ENCODE measurements around the gene CBR4. TPM values are rescaled to one million over a fixed set of nuclear protein-coding genes. Genes with fewer than 3 reads are reported as not detected.
A peak's percentile ranks its signal among the peaks of the same experiment; 100 is the strongest.

Gene CBR4
- total RNA-seq, 1 experiment from 2014 or later = 17.7 TPM

DNA sequence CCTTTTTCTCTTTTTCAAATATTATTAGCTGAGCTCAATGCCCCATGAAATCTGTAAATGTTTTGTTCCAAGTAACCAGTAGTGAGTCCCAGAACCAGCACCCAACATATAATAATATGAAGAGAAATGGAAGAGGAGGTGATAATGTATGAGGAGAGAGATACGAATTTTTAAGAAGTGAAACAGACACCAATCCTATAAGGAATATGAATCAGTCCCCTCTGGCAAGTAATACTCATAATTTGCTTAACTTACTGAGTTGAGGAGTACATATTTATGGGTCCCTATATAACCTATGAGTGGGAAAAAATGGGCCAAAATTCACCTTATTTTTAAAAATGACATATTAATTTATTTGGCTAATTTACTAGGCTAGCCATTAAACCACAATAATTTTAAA, 8.4 kb upstream of the CBR4 start:
- no peaks in the 10 kb centered on the region for H3K36me3 ChIP-seq
- no peak for DNase-seq
- no peaks in the 10 kb centered on the region for H3K27me3 ChIP-seq
- H3K9me3 ChIP-seq (replicated peaks) = no peaks in the 10 kb centered on the region
- H3K27ac ChIP-seq = no peak overlapping the region
- H3K4me1 ChIP-seq = no peaks in the 10 kb centered on the region
- H3K4me3 ChIP-seq = no peak overlapping the region

DNA sequence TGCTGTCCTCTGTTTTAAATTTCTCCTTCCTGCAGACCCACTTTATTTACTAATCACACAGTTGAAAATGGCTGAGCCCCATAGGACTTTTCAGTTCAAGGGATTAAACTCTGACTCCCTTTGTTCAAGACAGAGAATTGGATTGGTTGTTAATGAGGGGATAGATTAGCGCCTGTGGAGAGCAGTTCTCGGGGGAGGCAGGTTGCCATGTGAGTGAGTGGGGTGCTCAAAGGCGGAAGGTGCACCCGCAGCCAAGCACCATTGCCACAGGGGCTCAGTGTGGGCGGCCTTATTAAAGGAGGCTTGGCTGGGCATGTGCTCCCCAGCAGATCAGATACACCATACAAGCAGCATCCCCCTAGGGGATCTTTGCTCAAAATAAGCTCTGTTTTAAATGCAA, 7.9 kb upstream of the CBR4 start:
- H3K27me3 ChIP-seq = no peaks in the 10 kb centered on the region
- H3K36me3 ChIP-seq = no peaks in the 10 kb centered on the region
- H3K27ac ChIP-seq = no peak overlapping the region
- DNase-seq = no peak
- no peaks in the 10 kb centered on the region for H3K4me1 ChIP-seq
- H3K4me3 ChIP-seq = no peak overlapping the region
- H3K9me3 ChIP-seq (replicated peaks) = no peaks in the 10 kb centered on the region

DNA sequence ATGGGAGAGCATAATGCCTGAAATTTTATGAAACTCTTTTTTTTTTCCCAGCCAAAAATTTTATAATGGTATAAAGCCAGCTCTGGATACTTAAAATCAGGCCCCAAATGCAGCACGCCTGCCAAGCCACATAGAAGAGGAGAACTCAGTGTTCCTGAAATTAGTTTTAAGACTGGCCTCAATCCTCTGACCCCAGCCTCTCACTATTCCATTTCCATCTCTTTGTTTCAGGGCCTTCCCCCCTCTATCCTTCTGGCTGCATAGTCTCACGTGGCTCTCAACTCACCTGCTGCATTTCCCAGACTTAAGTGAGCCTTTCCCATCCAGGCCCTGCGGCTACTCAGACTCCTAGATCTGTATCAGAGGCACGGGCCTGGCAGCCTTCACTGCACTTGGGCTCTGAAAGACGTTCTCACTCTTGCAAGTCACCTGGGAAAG, 5.2 kb upstream of the CBR4 start:
- DNase-seq = no peak
- no peaks in the 10 kb centered on the region for H3K4me1 ChIP-seq
- no peak overlapping the region for H3K4me3 ChIP-seq
- no peaks in the 10 kb centered on the region for H3K9me3 ChIP-seq (replicated peaks)
- H3K27me3 ChIP-seq = no peaks in the 10 kb centered on the region
- H3K36me3 ChIP-seq = no peaks in the 10 kb centered on the region
- H3K27ac ChIP-seq = no peak overlapping the region

DNA sequence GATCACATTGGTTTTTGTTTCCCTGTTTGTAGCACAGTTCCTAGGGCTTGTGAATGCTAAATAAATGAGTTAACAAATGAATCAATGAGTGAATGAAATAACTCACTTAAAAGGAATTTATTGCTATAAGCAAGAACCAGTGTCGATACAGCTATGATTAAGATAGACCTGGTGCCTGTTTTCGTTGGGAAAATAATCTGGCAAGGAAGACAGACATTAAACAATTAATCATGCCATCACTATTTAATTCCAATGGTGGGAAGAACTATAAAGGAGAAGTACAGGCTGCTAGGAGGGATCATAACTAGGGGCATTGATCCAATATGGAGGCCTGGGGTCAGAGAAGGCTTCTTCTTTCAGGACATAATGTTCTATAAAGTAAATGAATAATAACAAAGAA, 4.5 kb upstream of the CBR4 start:
- Histone ChIP-seq H3K27ac (no peak overlapping the region), H3K4me3 (no peak overlapping the region), H3K4me1 (no peaks in the 10 kb centered on the region), H3K27me3 (no peaks in the 10 kb centered on the region), H3K9me3 (replicated peaks) (no peaks in the 10 kb centered on the region), H3K36me3 (no peaks in the 10 kb centered on the region)
- no peak for DNase-seq

DNA sequence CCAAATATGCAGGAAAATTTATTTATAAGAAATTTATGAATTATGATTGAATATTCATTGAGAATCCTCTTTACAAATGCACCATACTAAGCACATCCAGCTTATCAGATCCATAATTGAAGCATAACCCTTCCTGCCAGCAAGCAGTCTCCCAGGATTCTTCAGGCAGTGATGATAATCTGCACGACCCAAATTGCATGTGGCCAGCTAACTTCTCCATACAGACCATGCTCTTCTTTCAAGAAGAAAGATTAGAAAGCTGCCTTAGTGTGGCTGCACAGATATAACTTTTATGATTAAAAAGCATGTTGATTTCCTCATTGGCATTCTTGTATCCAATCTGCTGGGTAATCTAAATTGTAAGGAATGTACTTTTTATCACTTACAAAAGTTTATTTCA, 3.3 kb upstream of the CBR4 start:
- no peaks in the 10 kb centered on the region for H3K36me3 ChIP-seq
- DNase-seq = no peak
- H3K4me1 ChIP-seq = no peaks in the 10 kb centered on the region
- no peaks in the 10 kb centered on the region for H3K9me3 ChIP-seq (replicated peaks)
- H3K4me3 ChIP-seq = no peak overlapping the region
- no peaks in the 10 kb centered on the region for H3K27me3 ChIP-seq
- H3K27ac ChIP-seq = no peak overlapping the region

DNA sequence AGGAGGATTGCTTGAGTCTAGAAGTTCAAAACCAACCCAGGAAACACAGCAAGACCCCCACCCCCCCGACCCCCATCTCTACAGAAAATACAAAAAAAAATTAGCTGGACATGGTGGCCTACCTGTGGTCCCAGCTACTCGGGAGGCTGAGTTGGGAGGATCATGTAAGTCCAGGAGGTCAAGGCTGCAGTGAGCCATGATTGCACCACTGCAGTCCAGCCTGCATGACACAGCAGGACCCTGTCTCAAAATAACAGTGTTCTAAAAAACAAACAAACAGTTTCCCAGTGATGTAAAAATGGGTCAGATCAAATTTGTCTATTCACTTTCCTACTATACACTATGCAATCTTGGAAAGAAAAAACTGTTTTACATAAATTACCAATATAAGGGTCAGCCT, 2.0 kb upstream of the CBR4 start:
- Histone ChIP-seq H3K4me3 (no peak overlapping the region), H3K27ac (no peak overlapping the region), H3K36me3 (no peaks in the 10 kb centered on the region), H3K4me1 (no peaks in the 10 kb centered on the region), H3K9me3 (replicated peaks) (no peaks in the 10 kb centered on the region), H3K27me3 (no peaks in the 10 kb centered on the region)
- no peak for DNase-seq

DNA sequence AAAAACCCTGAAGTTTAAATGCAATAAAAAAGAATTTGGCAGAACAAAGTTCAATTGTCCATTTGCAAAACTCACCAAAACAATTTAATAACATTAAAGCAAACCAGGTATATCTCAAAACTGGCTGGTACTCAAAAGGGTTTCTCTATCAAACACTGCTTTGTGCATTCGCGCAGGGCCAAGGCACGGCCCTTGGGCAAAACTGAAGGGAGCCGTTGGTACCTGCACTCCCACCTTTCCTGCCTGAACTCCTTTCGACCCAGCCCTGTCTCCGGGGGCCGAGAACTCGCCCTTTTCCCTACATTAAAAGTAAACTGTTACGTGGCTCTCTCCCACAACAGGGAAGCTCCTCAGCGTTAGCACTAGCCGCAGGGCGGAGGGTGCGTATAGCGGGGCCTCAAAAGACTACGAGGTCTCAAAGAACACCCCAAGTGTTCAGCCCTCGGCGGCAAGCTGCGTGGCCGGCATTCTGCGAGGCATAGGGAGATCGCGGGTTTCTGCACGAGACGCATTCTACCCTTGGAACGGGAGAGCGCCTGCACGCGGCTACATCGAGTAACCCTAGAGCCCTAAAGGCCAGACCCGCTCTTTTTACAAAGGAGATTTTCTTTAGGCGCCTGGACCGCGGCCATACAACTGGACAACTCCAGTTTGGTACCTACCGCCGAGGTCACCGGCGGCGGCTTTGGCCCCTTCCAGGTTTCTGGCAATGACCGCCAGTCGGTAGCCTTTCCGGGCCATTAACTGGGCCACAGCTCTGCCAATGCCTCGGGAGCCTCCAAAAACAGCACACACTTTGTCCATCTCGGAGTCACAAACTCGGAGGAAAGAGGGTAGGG, 550 bp downstream of the CBR4 start:
- Histone ChIP-seq H3K4me1 (no peaks in the 10 kb centered on the region; the same call in 1 of the 2 replicates), H3K9me3 (replicated peaks) (no peaks in the 10 kb centered on the region), H3K27me3 (no peaks in the 10 kb centered on the region), H3K4me3 (peak overlapping the region; percentile 78), H3K27ac (peak overlapping the region; percentile 86), H3K36me3 (peaks cover under 1% of the 10 kb centered on the region)
- DNase-seq = peak; percentile 66 to 74

DNA sequence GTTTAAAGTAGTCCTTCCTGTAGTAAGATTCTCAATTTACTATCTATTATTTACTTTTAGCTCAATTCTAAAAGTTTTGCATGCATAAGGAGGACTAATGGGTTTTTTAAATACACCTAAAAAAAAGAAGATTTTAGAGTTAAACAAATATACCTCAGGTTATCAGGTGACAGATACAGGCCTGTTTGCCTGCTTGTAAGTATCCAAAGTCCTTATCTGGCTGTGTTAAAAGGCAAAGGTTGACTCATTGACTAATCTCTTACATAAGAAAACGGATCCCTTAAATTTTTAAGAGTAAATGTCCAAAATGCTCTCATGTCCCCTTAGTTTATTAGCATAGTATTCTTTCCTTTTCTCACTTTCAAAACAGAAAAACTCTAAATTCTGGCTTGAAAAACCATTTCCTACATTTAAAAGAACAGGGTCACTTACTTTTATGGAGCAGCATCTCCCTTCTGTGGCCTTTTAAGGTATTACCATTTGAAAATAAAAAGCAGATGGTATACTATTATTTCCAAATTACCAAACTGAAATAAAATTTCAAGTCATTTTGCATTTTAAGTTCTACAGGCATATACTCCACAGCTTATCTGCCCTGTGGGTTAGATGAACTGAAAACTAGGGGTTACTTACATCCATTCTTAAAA, 4.5 kb downstream of the CBR4 start:
- Histone ChIP-seq H3K4me3 (no peak overlapping the region), H3K4me1 (no peaks in the 10 kb centered on the region; the same call in 1 of the 2 replicates), H3K36me3 (peaks cover 13% of the 10 kb centered on the region), H3K27ac (no peak overlapping the region), H3K9me3 (replicated peaks) (no peaks in the 10 kb centered on the region), H3K27me3 (no peaks in the 10 kb centered on the region)
- peak in 1 of 2 experiments; percentile 19 for DNase-seq

DNA sequence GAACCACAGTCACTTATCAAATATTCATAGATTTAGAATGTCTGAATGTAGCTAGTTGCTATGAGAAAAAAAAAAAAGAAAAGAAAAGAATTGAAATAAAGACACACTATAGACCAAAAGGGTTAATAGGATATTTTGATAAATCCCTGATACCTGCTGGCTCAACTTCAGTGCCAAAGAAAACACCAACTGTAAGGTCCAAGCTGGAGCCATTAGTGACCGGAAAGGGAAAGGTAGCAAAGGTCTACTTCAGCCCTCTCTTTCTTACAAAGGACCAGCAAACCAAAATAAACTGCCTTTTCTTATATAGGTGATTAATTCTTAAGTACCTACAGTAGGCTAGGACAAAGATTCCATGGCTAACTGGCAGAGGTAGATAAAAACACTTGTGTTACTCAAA, 9.7 kb downstream of the CBR4 start:
- Histone ChIP-seq H3K27me3 (no peaks in the 10 kb centered on the region), H3K4me1 (peaks cover 7% of the 10 kb centered on the region; the same call in 1 of the 2 replicates), H3K27ac (no peak overlapping the region), H3K4me3 (no peak overlapping the region), H3K9me3 (replicated peaks) (no peaks in the 10 kb centered on the region), H3K36me3 (peaks cover 22% of the 10 kb centered on the region)
- DNase-seq = peak in 1 of 2 experiments; percentile 13

DNA sequence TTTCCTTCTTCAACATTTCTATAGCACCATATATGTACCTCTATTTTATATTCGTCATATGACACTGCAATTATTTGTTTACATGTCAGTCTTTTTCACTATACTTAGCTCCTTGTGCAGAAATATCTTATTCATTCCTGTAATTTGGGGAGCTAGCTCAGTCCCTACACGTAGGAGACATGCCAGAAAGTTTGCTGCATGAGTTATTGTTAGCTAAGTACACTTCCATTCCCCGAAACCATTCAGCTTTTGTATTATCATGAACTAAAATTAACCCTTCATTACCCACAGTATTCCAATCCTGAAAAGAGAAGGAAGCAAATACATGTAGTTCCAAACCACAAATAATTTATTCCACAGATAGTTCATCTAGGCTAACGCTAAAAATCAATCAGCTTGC, 10.2 kb downstream of the CBR4 start:
- no peak overlapping the region for H3K4me3 ChIP-seq
- H3K9me3 ChIP-seq (replicated peaks) = no peaks in the 10 kb centered on the region
- peaks cover 22% of the 10 kb centered on the region for H3K36me3 ChIP-seq
- peak in 1 of 2 experiments; percentile 13 for DNase-seq
- H3K27ac ChIP-seq = no peak overlapping the region
- H3K4me1 ChIP-seq = peaks cover 9% of the 10 kb centered on the region
- no peaks in the 10 kb centered on the region for H3K27me3 ChIP-seq

DNA sequence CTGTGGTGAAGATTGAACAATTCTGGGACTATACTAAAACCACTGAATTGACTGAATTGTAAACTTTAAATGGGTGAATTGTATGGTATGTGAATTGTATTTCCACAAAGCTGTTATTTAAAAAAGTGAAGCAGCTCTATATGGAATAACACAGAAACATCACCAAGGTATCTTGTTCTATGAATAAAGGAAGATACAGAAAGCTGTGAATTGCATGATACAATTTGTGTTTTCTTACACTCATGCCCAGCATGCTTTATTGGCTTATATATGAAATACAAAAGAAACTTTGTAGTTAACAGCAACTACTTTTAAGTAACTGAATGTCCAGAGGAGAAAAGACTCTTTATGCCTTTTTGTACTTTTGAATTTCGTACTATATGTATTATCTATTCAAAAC, 11.5 kb downstream of the CBR4 start:
- Histone ChIP-seq H3K4me1 (peaks cover 19% of the 10 kb centered on the region), H3K27ac (no peak overlapping the region), H3K4me3 (no peak overlapping the region), H3K9me3 (replicated peaks) (no peaks in the 10 kb centered on the region), H3K27me3 (no peaks in the 10 kb centered on the region), H3K36me3 (peaks cover 16% of the 10 kb centered on the region; the same call in 1 of the 2 replicates)
- no peak for DNase-seq

DNA sequence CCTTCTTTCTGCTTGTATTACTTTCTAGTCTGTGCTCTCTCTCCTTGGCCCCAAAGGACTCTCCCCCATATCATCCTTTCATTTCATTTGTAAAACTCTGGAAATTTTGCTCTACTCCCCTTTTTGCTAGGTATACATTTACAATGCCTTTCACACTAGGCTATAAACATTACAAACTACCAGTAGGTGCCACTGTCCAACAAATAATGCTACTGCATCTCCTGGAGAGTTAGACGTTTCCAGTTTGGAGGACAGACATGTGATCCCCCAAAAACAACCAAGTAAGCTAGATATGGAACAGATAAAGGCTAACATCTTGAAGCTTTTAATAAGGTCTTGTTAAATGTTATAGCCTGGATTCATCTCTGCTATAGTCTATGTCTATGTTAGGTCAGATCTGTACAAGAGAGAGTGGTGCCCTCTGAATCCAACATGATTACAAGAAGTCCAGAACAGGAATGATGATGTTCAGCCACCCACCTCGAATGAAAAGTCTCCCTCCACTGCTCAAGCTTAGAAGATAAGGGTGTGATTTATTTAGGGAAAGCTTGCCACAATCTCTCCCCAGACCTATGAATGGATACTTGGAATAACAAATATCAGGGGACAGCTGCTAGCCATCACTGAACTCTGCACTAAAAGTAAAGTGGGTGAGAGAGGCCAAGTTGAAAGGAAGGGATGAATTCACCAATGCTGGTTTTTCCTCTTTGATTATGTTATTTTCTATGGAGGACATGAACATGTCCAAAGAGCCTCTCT, 14.3 kb downstream of the CBR4 start:
- Histone ChIP-seq H3K4me1 (peaks cover 31% of the 10 kb centered on the region), H3K36me3 (peaks cover 8% of the 10 kb centered on the region; the same call in 1 of the 2 replicates), H3K9me3 (replicated peaks) (no peaks in the 10 kb centered on the region), H3K27ac (no peak overlapping the region; the same call in 1 of the 2 replicates), H3K27me3 (no peaks in the 10 kb centered on the region), H3K4me3 (no peak overlapping the region)
- peak; percentile 12 to 49 for DNase-seq

DNA sequence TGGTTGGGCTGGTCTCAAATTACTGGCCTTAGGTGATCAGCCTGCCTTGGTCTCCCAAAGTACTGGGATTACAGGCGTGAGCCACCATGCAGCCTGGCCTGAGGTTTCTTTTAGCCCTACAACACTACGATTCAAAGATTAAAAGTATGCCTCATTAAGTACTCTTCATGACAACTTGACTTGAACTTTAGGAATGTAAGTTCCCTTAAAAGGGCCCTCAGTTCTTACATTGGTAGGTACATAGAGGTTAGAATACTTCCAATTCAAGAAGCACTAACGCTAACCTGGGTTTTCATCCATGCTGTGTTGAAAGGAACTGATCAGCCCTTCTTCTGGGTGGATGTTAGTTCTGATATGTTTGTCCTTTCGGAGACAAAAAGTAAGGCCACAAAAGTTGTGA, 15.1 kb downstream of the CBR4 start:
- DNase-seq = peak in 1 of 2 experiments; percentile 6

DNA sequence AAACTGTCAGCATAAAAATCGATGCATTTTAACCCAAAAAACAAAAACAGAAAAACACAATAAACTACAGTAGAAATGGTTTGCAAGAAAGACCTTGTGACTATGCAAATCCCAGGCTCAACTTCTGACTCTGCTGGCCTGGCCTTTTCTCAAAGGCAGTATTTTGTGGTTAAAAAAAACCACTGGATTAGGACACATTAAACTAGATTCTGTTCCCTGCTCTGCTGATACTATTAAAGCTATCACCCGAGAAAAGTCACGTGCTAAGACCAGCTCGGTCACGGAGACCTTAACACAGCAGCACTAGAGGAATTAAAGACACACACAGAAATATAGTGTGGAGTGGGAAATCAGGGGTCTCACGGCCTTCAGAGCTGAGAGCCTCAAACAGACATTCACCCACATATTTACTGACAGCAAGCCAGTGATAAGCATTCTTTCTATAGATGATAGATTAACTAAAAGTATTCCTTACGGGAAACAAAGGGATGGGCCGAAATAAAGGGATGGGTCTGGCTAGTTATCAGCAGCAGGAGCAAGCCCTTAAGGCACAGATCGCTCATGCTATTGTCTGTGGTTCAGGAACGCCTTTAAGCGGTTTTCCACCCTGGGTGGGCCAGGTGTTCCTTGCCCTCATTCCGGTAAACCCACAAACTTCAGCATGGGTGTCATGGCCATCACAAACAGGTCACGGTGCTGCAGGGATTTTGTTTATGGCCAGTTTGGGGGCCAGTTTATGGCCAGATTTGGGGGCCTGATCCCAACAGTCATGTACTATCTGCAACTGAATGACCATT, 16.1 kb downstream of the CBR4 start:
- Histone ChIP-seq H3K36me3 (peaks cover 9% of the 10 kb centered on the region; the same call in 1 of the 2 replicates), H3K27me3 (no peaks in the 10 kb centered on the region), H3K4me3 (peak overlapping the region; percentile 31), H3K9me3 (replicated peaks) (no peaks in the 10 kb centered on the region), H3K4me1 (peaks cover 31% of the 10 kb centered on the region), H3K27ac (peak overlapping the region; percentile 75)
- DNase-seq = peak; percentile 65 to 77

More for the DNA sequence above, 15.1 kb downstream of the CBR4 start:
- H3K36me3 ChIP-seq = peaks cover 8% of the 10 kb centered on the region; the same call in 1 of the 2 replicates
- no peaks in the 10 kb centered on the region for H3K9me3 ChIP-seq (replicated peaks)
- peaks cover 31% of the 10 kb centered on the region for H3K4me1 ChIP-seq
- H3K27me3 ChIP-seq = no peaks in the 10 kb centered on the region
- peak overlapping the region; percentile 75 for H3K27ac ChIP-seq
- no peak overlapping the region for H3K4me3 ChIP-seq
